Epithelial cell of proximal tubule (primary cell): ENCODE results near the gene RETN. TPM values are rescaled to one million over a fixed set of nuclear protein-coding genes. Genes with fewer than 3 reads are reported as not detected.

Experiments
- DNase-seq: peaks from one replicate; pipeline ENCODE4 v3.0.0-alpha.2; 2011; ENCODE audit warnings: low read depth
- H3K4me3 ChIP-seq: 2 replicates; pipeline ENCODE4 v1.5.1; 2011; ENCODE audit warnings: low read depth, mild to moderate bottlenecking, low read length
- total RNA-seq: library from RNA; depleted of rRNA; stranded (reverse); fragments of >200 nt; gene quantifications from 2 replicates; pipeline ENCODE4 v1.2.3, GENCODE V29; 2015
- TF ChIP-seq, protein P1 (sequence below): conservative IDR thresholded peaks from 2 replicates; pipeline ENCODE4 v1.5.1; 2012; ENCODE audit warnings: low read depth, mild to moderate bottlenecking, low read length

RETN gene
- total RNA-seq, 1 donor from 2014 or later = not detected

GRCh38 chr19:7680606-7681339 lies 11.9 kb downstream of the RETN start, which contains the start of gene TRAPPC5:
Gene TRAPPC5 (plus strand): TSS chr19:7680833. CDS start chr19:7682254, 1,421 bp downstream.
- DNase-seq = no peak
- TF ChIP-seq, protein P1, sequence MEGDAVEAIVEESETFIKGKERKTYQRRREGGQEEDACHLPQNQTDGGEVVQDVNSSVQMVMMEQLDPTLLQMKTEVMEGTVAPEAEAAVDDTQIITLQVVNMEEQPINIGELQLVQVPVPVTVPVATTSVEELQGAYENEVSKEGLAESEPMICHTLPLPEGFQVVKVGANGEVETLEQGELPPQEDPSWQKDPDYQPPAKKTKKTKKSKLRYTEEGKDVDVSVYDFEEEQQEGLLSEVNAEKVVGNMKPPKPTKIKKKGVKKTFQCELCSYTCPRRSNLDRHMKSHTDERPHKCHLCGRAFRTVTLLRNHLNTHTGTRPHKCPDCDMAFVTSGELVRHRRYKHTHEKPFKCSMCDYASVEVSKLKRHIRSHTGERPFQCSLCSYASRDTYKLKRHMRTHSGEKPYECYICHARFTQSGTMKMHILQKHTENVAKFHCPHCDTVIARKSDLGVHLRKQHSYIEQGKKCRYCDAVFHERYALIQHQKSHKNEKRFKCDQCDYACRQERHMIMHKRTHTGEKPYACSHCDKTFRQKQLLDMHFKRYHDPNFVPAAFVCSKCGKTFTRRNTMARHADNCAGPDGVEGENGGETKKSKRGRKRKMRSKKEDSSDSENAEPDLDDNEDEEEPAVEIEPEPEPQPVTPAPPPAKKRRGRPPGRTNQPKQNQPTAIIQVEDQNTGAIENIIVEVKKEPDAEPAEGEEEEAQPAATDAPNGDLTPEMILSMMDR = peak; percentile 71
- H3K4me3 ChIP-seq = peak within 1 kb of the TSS; percentile 100

DNA sequence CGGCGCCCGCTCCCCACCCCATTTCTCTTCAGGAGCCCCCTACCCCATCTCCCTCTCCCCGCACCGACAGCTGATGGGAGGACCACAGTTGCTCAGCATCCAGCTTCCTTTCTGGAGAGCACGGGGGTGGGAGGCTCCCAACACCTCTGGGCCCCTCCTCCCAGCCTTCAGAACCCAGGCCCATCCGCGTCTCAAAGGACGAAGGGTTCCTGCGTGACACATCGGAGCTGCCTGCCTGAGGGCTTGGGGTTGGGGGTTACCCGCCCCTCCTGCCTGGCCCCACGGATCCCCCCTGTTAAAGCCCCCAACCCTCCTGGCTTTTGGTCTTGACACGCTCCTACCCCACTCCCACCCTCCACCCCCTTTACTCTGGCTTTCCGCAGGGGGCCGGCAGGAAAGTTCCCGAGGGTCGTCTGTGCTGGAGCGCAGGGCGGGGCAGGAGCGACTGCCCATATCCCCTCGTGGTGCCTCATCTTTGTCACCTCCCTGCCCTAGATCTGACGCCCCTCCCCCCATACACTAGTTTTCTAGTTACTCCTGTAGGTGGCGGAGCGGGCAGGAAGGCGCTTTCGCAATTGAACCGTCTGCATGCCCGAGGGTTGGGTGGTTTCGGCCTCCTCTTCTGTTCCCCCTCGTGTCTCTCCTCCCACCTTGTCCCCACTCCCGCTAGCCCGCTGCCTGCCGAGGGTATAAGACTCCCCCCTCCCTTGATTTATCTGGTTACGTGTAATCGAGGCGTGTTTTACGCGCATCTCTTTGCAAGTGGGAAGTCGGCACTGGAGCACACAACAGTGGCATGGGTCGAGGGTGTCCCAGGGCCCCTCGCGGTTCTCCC lies 12.7 kb downstream of the RETN start:
- DNase-seq = no peak
- TF ChIP-seq, protein P1 = peak; percentile 71
- peak overlapping the region; percentile 100 for H3K4me3 ChIP-seq

DNA sequence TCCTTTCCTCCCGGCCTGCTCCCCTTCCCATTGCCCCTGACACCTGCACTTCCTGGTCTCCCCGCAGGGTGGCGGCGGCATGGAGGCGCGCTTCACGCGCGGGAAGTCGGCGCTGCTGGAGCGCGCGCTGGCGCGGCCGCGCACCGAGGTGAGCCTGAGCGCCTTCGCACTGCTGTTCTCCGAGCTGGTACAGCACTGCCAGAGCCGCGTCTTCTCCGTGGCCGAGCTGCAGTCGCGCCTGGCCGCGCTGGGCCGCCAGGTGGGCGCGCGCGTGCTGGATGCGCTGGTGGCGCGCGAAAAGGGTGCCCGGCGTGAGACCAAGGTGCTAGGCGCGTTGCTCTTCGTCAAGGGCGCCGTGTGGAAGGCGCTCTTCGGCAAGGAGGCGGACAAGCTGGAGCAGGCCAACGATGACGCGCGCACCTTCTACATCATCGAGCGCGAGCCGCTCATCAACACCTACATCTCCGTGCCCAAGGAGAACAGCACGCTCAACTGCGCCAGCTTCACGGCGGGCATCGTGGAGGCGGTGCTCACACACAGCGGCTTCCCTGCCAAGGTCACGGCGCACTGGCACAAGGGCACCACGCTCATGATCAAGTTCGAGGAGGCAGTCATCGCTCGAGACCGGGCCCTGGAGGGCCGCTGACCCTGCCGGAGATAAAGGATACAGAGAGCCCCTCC lies 13.5 kb downstream of the RETN start:
- H3K4me3 ChIP-seq = peak overlapping the region; percentile 100
- TF ChIP-seq, protein P1 = no peak
- DNase-seq = no peak

- H3K4me3 ChIP-seq = no peak overlapping the region
- TF ChIP-seq, protein P1 = no peak
- DNase-seq = no peak
Observed at GRCh38 chr19:7685546-7686445, 16.9 kb downstream of the RETN start.

DNA sequence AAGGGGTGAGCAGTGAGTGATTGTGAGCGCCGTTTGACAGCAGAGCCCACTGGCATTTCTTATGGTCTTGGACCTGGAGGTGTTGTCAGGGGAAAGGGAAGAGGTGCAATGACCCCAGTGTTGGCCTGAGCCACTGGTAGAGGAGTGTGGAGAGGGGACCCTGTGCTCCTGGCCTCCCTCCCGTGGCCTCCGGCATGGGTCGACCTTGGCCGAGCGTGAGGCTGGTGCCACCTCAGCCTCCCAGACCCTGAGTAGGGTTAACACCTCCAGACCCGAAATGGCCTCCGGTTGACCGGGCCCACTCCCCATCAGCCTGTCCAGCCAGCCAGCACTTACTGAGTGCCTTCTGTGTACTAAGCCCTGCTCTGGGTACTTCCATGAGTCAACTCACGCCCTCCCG lies 18.3 kb downstream of the RETN start:
- H3K4me3 ChIP-seq = no peak overlapping the region
- no peak for DNase-seq
- TF ChIP-seq, protein P1 = no peak

GRCh38 chr19:7689165-7689564 lies 20.3 kb downstream of the RETN start:
- TF ChIP-seq, protein P1 = no peak
- H3K4me3 ChIP-seq = no peak overlapping the region
- no peak for DNase-seq
